GM10266 (cell line): ENCODE data around the gene ROBO1.

Experiments used
- DNase-seq: peaks from one replicate; pipeline ENCODE4 v3.0.0; 2012; ENCODE audit errors: extremely low spot score
- CTCF ChIP-seq: IDR thresholded peaks from 2 replicates; pipeline ENCODE4 v1.5.1; 2012; ENCODE audit warnings: mild to moderate bottlenecking, low read depth; ENCODE audit not compliant: control insufficient read depth, insufficient read depth; ENCODE audit errors: missing control alignments

ROBO1 gene

GRCh38 chr3:78642226-78643035, 1125.4 kb downstream of the ROBO1 start:
- no peak for TF ChIP-seq CTCF

GRCh38 chr3:78641703-78642102, 1126.1 kb downstream of the ROBO1 start:
- TF ChIP-seq CTCF: no peak
- DNase-seq: no peak

More at GRCh38 chr3:78642226-78643035, 1125.4 kb downstream of the ROBO1 start:
- no peak for DNase-seq

GRCh38 chr3:78634316-78634715, 1133.5 kb downstream of the ROBO1 start:
- DNase-seq: no peak
- no peak for TF ChIP-seq CTCF

GRCh38 chr3:78633626-78634025, 1134.2 kb downstream of the ROBO1 start:
- DNase-seq: no peak

GRCh38 chr3:78632925-78633553, 1134.8 kb downstream of the ROBO1 start:
- DNase-seq: no peak

More at GRCh38 chr3:78633626-78634025, 1134.2 kb downstream of the ROBO1 start:
- TF ChIP-seq CTCF: no peak

GRCh38 chr3:78629544-78629943, 1138.3 kb downstream of the ROBO1 start:
- no peak for TF ChIP-seq CTCF

More at GRCh38 chr3:78632925-78633553, 1134.8 kb downstream of the ROBO1 start:
- TF ChIP-seq CTCF: no peak

More at GRCh38 chr3:78629544-78629943, 1138.3 kb downstream of the ROBO1 start:
- no peak for DNase-seq
